HCT116 (cell line): ENCODE measurements around the gene SLC35A1. TPM values are rescaled to one million over a fixed set of nuclear protein-coding genes. Genes with fewer than 3 reads are reported as not detected.

Experiments used
- ATAC-seq: fragments of 200-7000 bp; cut with Tn5 transposase; 2 replicates; pipeline ENCODE4 v1.9.1; 2020; ENCODE audit warnings: mild to moderate bottlenecking, moderate library complexity
- BruUV-seq: library from RNA; stranded (reverse); fragments of 400-500 nt; replicated peaks from 2 replicates; lab custom pipeline; 2021; lab: Mats Ljungman, UMichigan
- CTCF ChIA-PET: fragments of 300-600 bp; sonication (Branson Sonifier 250); formaldehyde crosslinking; loops from one replicate; lab custom pipeline; 2021; ENCODE audit warnings: antibody characterized with exemption; lab: Charles Lee
- POLR2A ChIA-PET: fragments of 300-600, 350-600 bp; sonication (Branson Sonifier 250); formaldehyde crosslinking; loops from one replicate; lab custom pipeline; 2021; ENCODE audit warnings: antibody characterized with exemption; lab: Charles Lee
- RAD21 ChIA-PET, 2 experiments: fragments of 300-600 bp; sonication (Branson Sonifier 250); formaldehyde crosslinking; loops; one replicate each; lab custom pipeline; 2023; ENCODE audit warnings: low total read pairs in 2 of 2; ENCODE audit not compliant: uncharacterized antibody in 2 of 2, unreplicated experiment in 2 of 2, low non-redundant PET in 1 of 2; lab: Charles Lee
- DNase-seq: peaks from one replicate; pipeline ENCODE4 v3.0.0-alpha.2; 2010; ENCODE audit warnings: low read depth, low spot score
- H2AFZ ChIP-seq: fragments of 200-600 bp; shearing (Covaris generic), sonication (generic); 2 replicates; pipeline ENCODE4 v1.6.1; 2017; ENCODE audit warnings: low read depth, mixed run types, mixed read lengths, antibody characterized with exemption, low read length; ENCODE audit not compliant: poor library complexity, severe bottlenecking
- H3K27ac ChIP-seq: 2 replicates; pipeline ENCODE4 v1.5.1; 2012; ENCODE audit warnings: low read depth, low read length
- H3K27me3 ChIP-seq: fragments of 200-600 bp; sonication (generic); 2 replicates; pipeline ENCODE4 v1.6.1; 2016; ENCODE audit warnings: mixed run types, low read length, mixed read lengths; ENCODE audit not compliant: insufficient read depth
- H3K36me3 ChIP-seq, 2 experiments: fragments of 200-500 bp in 1 of 2; fragments of 200-600 bp in 1 of 2; sonication (Bioruptor generic) in 1 of 2; sonication (generic) in 1 of 2; 2 replicates each; pipeline versions ENCODE4 v1.5.1 to v1.6.1; 2014 to 2016; ENCODE audit warnings: low read length in 2 of 2, inconsistent platforms in 1 of 2, mixed read lengths in 1 of 2, mixed run types in 1 of 2; ENCODE audit not compliant: insufficient read depth in 2 of 2, control insufficient read depth in 1 of 2
- H3K4me1 ChIP-seq, 2 experiments: fragments of 200-600 bp in 1 of 2; sonication (generic) in 1 of 2; 2 replicates each; pipeline versions ENCODE4 v1.5.1 to v1.6.1; 2012 to 2017; ENCODE audit warnings: low read length in 2 of 2, inconsistent platforms in 1 of 2, mild to moderate bottlenecking in 1 of 2, mixed read lengths in 1 of 2, mixed run types in 1 of 2, moderate library complexity in 1 of 2; ENCODE audit not compliant: insufficient read depth in 2 of 2, control insufficient read depth in 1 of 2
- H3K4me2 ChIP-seq: fragments of 200-600 bp; sonication (generic); 2 replicates; pipeline ENCODE4 v1.6.1; 2017; ENCODE audit warnings: mixed run types, low read length, mixed read lengths
- H3K4me3 ChIP-seq, 2 experiments: fragments of 200-600 bp in 1 of 2; sonication (generic) in 1 of 2; replicated peaks in 1 of 2; 2 replicates each; pipeline ENCODE4 v1.5.1; 2011 to 2016; ENCODE audit warnings: low read length in 2 of 2, control low read depth in 1 of 2, low read depth in 1 of 2, mild to moderate bottlenecking in 1 of 2, mixed read lengths in 1 of 2, mixed run types in 1 of 2
- H3K79me2 ChIP-seq: fragments of 200-600 bp; sonication (generic); 2 replicates; pipeline ENCODE4 v1.6.1; 2017; ENCODE audit warnings: mild to moderate bottlenecking, mixed run types, low read length, moderate library complexity, mixed read lengths; ENCODE audit not compliant: insufficient read depth
- H3K9ac ChIP-seq: fragments of 200-600 bp; sonication (generic); 2 replicates; pipeline ENCODE4 v1.6.1; 2016; ENCODE audit warnings: low read length, mixed read lengths
- H3K9me2 ChIP-seq: fragments of 200-600 bp; sonication (generic), shearing (Covaris generic); 2 replicates; pipeline ENCODE4 v1.6.1; 2017; ENCODE audit warnings: mixed run types, mild to moderate bottlenecking, moderate library complexity; ENCODE audit not compliant: insufficient read depth
- H3K9me3 ChIP-seq, 2 experiments: fragments of 200-500 bp in 1 of 2; fragments of 200-600 bp in 1 of 2; sonication (Bioruptor generic) in 1 of 2; sonication (generic) in 1 of 2; 2 replicates each; pipeline ENCODE4 v1.6.1; 2014 to 2017; ENCODE audit warnings: low read length in 2 of 2, mixed read lengths in 2 of 2, inconsistent platforms in 1 of 2, low read depth in 1 of 2, mild to moderate bottlenecking in 1 of 2, mixed run types in 1 of 2, moderate library complexity in 1 of 2; ENCODE audit not compliant: control insufficient read depth in 1 of 2, insufficient read depth in 1 of 2
- H4K20me1 ChIP-seq: fragments of 200-600 bp; sonication (generic), shearing (Covaris generic); 2 replicates; pipeline ENCODE4 v1.6.1; 2017; ENCODE audit warnings: mixed run types, mild to moderate bottlenecking, moderate library complexity; ENCODE audit not compliant: insufficient read depth
- CBX3 ChIP-seq: IDR thresholded peaks from 2 replicates; pipeline ENCODE4 v1.6.1; 2012; ENCODE audit warnings: low read depth
- CEBPB ChIP-seq: IDR thresholded peaks from 2 replicates; pipeline ENCODE4 v1.6.1; 2012; ENCODE audit warnings: low read depth
- EGR1 ChIP-seq: IDR thresholded peaks from 2 replicates; pipeline ENCODE4 v1.6.1; 2012; ENCODE audit warnings: low read depth
- ELF1 ChIP-seq: IDR thresholded peaks from 2 replicates; pipeline ENCODE4 v1.6.1; 2012; ENCODE audit warnings: low read depth, borderline replicate concordance
- JUND ChIP-seq: IDR thresholded peaks from 2 replicates; pipeline ENCODE4 v1.6.1; 2012
- POLR2AphosphoS5 ChIP-seq: IDR thresholded peaks from 2 replicates; pipeline ENCODE4 v1.6.1; 2011; ENCODE audit warnings: mild to moderate bottlenecking, low read depth, low read length, moderate library complexity
- RAD21 ChIP-seq: IDR thresholded peaks from 2 replicates; pipeline ENCODE4 v1.6.1; 2012; ENCODE audit warnings: low read depth, mild to moderate bottlenecking
- SIN3A ChIP-seq: IDR thresholded peaks from 2 replicates; pipeline ENCODE4 v1.6.1; 2012; ENCODE audit warnings: low read depth
- SP1 ChIP-seq: IDR thresholded peaks from 2 replicates; pipeline ENCODE4 v1.6.1; 2012; ENCODE audit warnings: low read depth
- SRF ChIP-seq: IDR thresholded peaks from 2 replicates; pipeline ENCODE4 v1.6.1; 2012; ENCODE audit warnings: low read depth
- TCF7L2 ChIP-seq: IDR thresholded peaks from 2 replicates; pipeline ENCODE4 v1.7.0; 2011; ENCODE audit warnings: borderline replicate concordance, inconsistent platforms; ENCODE audit not compliant: insufficient read depth, insufficient read length; ENCODE audit errors: extremely low read depth
- YY1 ChIP-seq: IDR thresholded peaks from 2 replicates; pipeline ENCODE4 v1.6.1; 2011; ENCODE audit warnings: low read length, low read depth, moderate library complexity, mild to moderate bottlenecking; ENCODE audit not compliant: insufficient replicate concordance; ENCODE audit errors: extremely low read depth
- ZFX ChIP-seq: fragments of 450-650 bp; IDR thresholded peaks from 2 replicates; pipeline ENCODE4 v1.6.1; 2017
- ZNF274 ChIP-seq: fragments of 200-500 bp; sonication (Bioruptor generic); IDR thresholded peaks from 2 replicates; pipeline ENCODE4 v1.6.1; 2014; ENCODE audit warnings: mild to moderate bottlenecking, low read depth, low read length, inconsistent platforms
- intact Hi-C: fragments of 100-400 bp; cut with micrococcal nuclease; formaldehyde crosslinking; loops from 2 replicates; pipeline ENCODE4 v1.10.0; 2022
- total RNA-seq: library from RNA; stranded (reverse); gene quantifications from one replicate; pipeline ENCODE4 v1.2.1, GENCODE V29; 2021; ENCODE audit not compliant: unreplicated experiment
- TF ChIP-seq, protein P1 (sequence below): IDR thresholded peaks from 2 replicates; pipeline ENCODE4 v1.6.1; 2012; ENCODE audit warnings: low read depth
- TF ChIP-seq, protein P2 (sequence below): IDR thresholded peaks from 2 replicates; pipeline ENCODE4 v1.6.1; 2012
- TF ChIP-seq, protein P3 (sequence below): IDR thresholded peaks from 2 replicates; pipeline ENCODE4 v1.6.1; 2012

SLC35A1 gene
- total RNA-seq, 1 experiment from 2014 or later = 29.1 TPM

DNA sequence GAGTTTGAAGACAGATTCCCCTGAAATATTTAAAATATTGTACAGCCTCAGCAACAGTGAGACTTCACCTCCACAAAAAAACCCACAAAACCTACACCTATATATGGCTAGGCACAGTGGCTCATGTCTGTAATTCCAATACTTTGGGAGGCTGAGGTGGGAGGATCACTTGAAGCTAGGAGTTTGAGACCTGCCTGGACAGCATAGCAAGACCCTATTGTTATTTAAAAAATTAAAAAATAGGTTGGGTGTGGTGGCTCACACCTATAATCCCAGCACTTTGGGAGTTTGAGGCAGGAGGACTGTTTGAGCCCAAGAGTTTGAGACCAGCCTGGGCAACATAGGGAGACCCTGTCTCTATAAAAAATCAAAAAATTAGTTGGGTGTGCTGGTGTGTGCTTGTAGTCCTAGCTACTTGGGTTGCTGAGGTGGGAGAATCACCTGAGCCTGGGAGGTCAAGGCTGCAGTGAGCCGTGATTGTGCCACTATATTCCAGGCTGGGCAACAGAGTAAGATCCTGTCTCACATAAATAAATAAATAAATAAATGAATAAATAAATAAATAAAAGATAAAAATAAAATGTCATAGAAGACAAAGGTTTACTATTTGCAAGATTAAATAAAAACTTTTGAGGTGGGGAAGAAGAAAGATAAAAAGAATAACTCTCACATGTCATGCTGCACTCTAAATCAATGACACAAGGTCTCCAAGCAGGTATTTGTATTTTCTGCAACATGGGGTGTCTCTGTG, 65.9 kb downstream of the SLC35A1 start:
- H3K4me3 ChIP-seq = no peak overlapping the region
- peaks cover 3 to 27% of the 10 kb centered on the region in 2 experiments; a peak in 2 of 4 replicates for H3K36me3 ChIP-seq
- TF ChIP-seq ZNF274 (no peak), TCF7L2 (no peak), JUND (no peak), CBX3 (no peak), SRF (no peak), EGR1 (no peak), SP1 (no peak), YY1 (no peak), CEBPB (no peak), ZFX (no peak), ELF1 (no peak), POLR2AphosphoS5 (no peak), SIN3A (no peak), RAD21 (no peak)
- TF ChIP-seq, protein P1, sequence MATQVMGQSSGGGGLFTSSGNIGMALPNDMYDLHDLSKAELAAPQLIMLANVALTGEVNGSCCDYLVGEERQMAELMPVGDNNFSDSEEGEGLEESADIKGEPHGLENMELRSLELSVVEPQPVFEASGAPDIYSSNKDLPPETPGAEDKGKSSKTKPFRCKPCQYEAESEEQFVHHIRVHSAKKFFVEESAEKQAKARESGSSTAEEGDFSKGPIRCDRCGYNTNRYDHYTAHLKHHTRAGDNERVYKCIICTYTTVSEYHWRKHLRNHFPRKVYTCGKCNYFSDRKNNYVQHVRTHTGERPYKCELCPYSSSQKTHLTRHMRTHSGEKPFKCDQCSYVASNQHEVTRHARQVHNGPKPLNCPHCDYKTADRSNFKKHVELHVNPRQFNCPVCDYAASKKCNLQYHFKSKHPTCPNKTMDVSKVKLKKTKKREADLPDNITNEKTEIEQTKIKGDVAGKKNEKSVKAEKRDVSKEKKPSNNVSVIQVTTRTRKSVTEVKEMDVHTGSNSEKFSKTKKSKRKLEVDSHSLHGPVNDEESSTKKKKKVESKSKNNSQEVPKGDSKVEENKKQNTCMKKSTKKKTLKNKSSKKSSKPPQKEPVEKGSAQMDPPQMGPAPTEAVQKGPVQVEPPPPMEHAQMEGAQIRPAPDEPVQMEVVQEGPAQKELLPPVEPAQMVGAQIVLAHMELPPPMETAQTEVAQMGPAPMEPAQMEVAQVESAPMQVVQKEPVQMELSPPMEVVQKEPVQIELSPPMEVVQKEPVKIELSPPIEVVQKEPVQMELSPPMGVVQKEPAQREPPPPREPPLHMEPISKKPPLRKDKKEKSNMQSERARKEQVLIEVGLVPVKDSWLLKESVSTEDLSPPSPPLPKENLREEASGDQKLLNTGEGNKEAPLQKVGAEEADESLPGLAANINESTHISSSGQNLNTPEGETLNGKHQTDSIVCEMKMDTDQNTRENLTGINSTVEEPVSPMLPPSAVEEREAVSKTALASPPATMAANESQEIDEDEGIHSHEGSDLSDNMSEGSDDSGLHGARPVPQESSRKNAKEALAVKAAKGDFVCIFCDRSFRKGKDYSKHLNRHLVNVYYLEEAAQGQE = no peak
- TF ChIP-seq, protein P2, sequence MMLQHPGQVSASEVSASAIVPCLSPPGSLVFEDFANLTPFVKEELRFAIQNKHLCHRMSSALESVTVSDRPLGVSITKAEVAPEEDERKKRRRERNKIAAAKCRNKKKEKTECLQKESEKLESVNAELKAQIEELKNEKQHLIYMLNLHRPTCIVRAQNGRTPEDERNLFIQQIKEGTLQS = no peak
- TF ChIP-seq, protein P3, sequence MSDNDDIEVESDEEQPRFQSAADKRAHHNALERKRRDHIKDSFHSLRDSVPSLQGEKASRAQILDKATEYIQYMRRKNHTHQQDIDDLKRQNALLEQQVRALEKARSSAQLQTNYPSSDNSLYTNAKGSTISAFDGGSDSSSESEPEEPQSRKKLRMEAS = no peak
- H3K4me2 ChIP-seq = no peak overlapping the region
- H3K79me2 ChIP-seq = no peaks in the 10 kb centered on the region
- ChIA-PET POLR2A (no interaction called here), RAD21 (no interaction called here), CTCF (no interaction called here)
- no TSS peak for BruUV-seq
- ATAC-seq = no peak
- no peak overlapping the region for H2AFZ ChIP-seq
- no peak overlapping the region for H3K27ac ChIP-seq
- no peaks in the 10 kb centered on the region for H3K27me3 ChIP-seq
- no peaks in the 10 kb centered on the region for H4K20me1 ChIP-seq
- peaks cover 0 to 4% of the 10 kb centered on the region in 2 experiments; a peak in 1 of 4 replicates for H3K9me3 ChIP-seq
- DNase-seq = no peak
- no peaks in the 10 kb centered on the region for H3K4me1 ChIP-seq
- no peak overlapping the region for H3K9ac ChIP-seq
- intact Hi-C loops = no loop called here
- H3K9me2 ChIP-seq = no peaks in the 10 kb centered on the region
